Smooth muscle cell (in vitro differentiated cells): ENCODE measurements around the gene PPP1R9A. TPM values are rescaled to one million over a fixed set of nuclear protein-coding genes. Genes with fewer than 3 reads are reported as not detected.

Experiments
- DNase-seq: peaks from one replicate; lab custom pipeline; 2025; ENCODE audit not compliant: unreplicated experiment; lab: John Stamatoyannopoulos, UW
- H2AFZ ChIP-seq: fragments of 200-600 bp; sonication (generic); 2 replicates; pipeline ENCODE4 v1.6.0; 2016; ENCODE audit warnings: antibody characterized with exemption, low read depth, mild to moderate bottlenecking
- H3F3A ChIP-seq: fragments of 200-600 bp; sonication (generic); 2 replicates; pipeline ENCODE4 v1.6.0; 2017; ENCODE audit warnings: antibody characterized with exemption, low read depth
- H3K27ac ChIP-seq: fragments of 200-600 bp; sonication (generic); 2 replicates; pipeline ENCODE4 v1.5.1; 2016; ENCODE audit warnings: low read depth, mild to moderate bottlenecking
- H3K27me3 ChIP-seq: fragments of 200-600 bp; sonication (generic); 2 replicates; pipeline ENCODE4 v1.6.1; 2016; ENCODE audit warnings: low read depth, mild to moderate bottlenecking
- H3K36me3 ChIP-seq: fragments of 200-600 bp; sonication (generic); 2 replicates; pipeline ENCODE4 v1.5.1; 2016; ENCODE audit warnings: low read depth
- H3K4me1 ChIP-seq: fragments of 200-600 bp; sonication (generic); 2 replicates; pipeline ENCODE4 v1.5.1; 2016; ENCODE audit warnings: low read depth
- H3K4me2 ChIP-seq: fragments of 200-600 bp; sonication (generic); 2 replicates; pipeline ENCODE4 v1.6.0; 2016; ENCODE audit warnings: mild to moderate bottlenecking
- H3K4me3 ChIP-seq: fragments of 200-600 bp; sonication (generic); 2 replicates; pipeline ENCODE4 v1.5.1; 2016; ENCODE audit warnings: mild to moderate bottlenecking
- H3K79me2 ChIP-seq: fragments of 200-600 bp; sonication (generic); 2 replicates; pipeline ENCODE4 v1.6.0; 2016; ENCODE audit warnings: low read depth, mild to moderate bottlenecking
- H3K9ac ChIP-seq: fragments of 200-600 bp; sonication (generic); 2 replicates; pipeline ENCODE4 v1.6.0; 2016; ENCODE audit warnings: low read depth
- H3K9me3 ChIP-seq: fragments of 200-600 bp; sonication (generic); replicated peaks from 2 replicates; pipeline ENCODE4 v1.5.1; 2016; ENCODE audit warnings: low read depth
- H4K20me1 ChIP-seq: fragments of 200-600 bp; sonication (generic); 2 replicates; pipeline ENCODE4 v1.6.0; 2016; ENCODE audit warnings: low read depth
- CTCF ChIP-seq: fragments of 200-600 bp; sonication (generic); IDR thresholded peaks from 2 replicates; pipeline ENCODE4 v1.5.1; 2017; ENCODE audit warnings: borderline replicate concordance, mild to moderate bottlenecking, antibody characterized with exemption; ENCODE audit not compliant: insufficient read depth, poor library complexity, severe bottlenecking
- WGBS: methylation state at CpG from one replicate; pipeline ENCODE4 v1.1.7; 2016; ENCODE audit warnings: low lambda C conversion rate; 5-methylcytosine and 5-hydroxymethylcytosine counted together
- polyA plus RNA-seq: library from polyadenylated mRNA; unstranded; fragments of >200 nt; fragmentation: Nextera tagmentation; extraction: Ambion mirVana; gene quantifications from 2 replicates; pipeline ENCODE4 v1.2.1, GENCODE V29; 2016
- total RNA-seq: library from RNA; depleted of rRNA; stranded (reverse); fragments of >200 nt; gene quantifications from 2 replicates; pipeline ENCODE4 v1.2.3, GENCODE V29; 2014

Gene PPP1R9A
- total and polyA plus RNA-seq, 2 experiments from 2014 or later: 0.22 to 1.6 TPM

GRCh38 chr7:95296456-95296855 is 389.1 kb downstream of the PPP1R9A start:
- H3K4me3 ChIP-seq: no peak overlapping the region
- H3K79me2 ChIP-seq: no peaks in the 10 kb centered on the region
- no peak overlapping the region for H2AFZ ChIP-seq
- H4K20me1 ChIP-seq: no peaks in the 10 kb centered on the region
- 91% methylated on average over 6 of the region's 6 CpGs for WGBS
- H3K9ac ChIP-seq: no peak overlapping the region
- H3K36me3 ChIP-seq: no peaks in the 10 kb centered on the region
- no peak for DNase-seq
- H3K9me3 ChIP-seq: no peaks in the 10 kb centered on the region
- no peaks in the 10 kb centered on the region for H3F3A ChIP-seq
- H3K27me3 ChIP-seq: no peaks in the 10 kb centered on the region
- H3K27ac ChIP-seq: no peak overlapping the region
- no peaks in the 10 kb centered on the region for H3K4me1 ChIP-seq
- no peak overlapping the region for H3K4me2 ChIP-seq
- TF ChIP-seq CTCF: no peak

GRCh38 chr7:95297041-95297440 is 389.6 kb downstream of the PPP1R9A start:
- Histone ChIP-seq H3K9ac (no peak overlapping the region), H4K20me1 (no peaks in the 10 kb centered on the region), H2AFZ (no peak overlapping the region), H3K27me3 (no peaks in the 10 kb centered on the region), H3K27ac (no peak overlapping the region), H3K9me3 (no peaks in the 10 kb centered on the region), H3K4me3 (no peak overlapping the region), H3K4me2 (no peak overlapping the region), H3K4me1 (no peaks in the 10 kb centered on the region), H3K79me2 (no peaks in the 10 kb centered on the region), H3K36me3 (no peaks in the 10 kb centered on the region), H3F3A (no peaks in the 10 kb centered on the region)
- WGBS: 94% methylated on average over 1 of the region's 1 CpG
- no peak for TF ChIP-seq CTCF
- DNase-seq: no peak

GRCh38 chr7:95298091-95298490 is 390.7 kb downstream of the PPP1R9A start:
- no peak for DNase-seq
- Histone ChIP-seq H3K79me2 (no peaks in the 10 kb centered on the region), H3K9me3 (no peaks in the 10 kb centered on the region), H3K27me3 (no peaks in the 10 kb centered on the region), H3K4me3 (no peak overlapping the region), H3K9ac (no peak overlapping the region), H3K27ac (no peak overlapping the region), H4K20me1 (no peaks in the 10 kb centered on the region), H3K36me3 (no peaks in the 10 kb centered on the region), H3F3A (no peaks in the 10 kb centered on the region), H2AFZ (no peak overlapping the region), H3K4me2 (no peak overlapping the region), H3K4me1 (no peaks in the 10 kb centered on the region)
- TF ChIP-seq CTCF: no peak
- 99% methylated on average over 3 of the region's 3 CpGs for WGBS
